COLO668 (cell line): ENCODE results near the gene FBXL15.
"Not testable (repeated sequence)": the region's sequence is repeated elsewhere in the genome, so short reads cannot be mapped to it uniquely, and the experiment has no call there.

Experiments used
- DNase-seq: peaks from one replicate; lab custom pipeline; 2025; ENCODE audit not compliant: unreplicated experiment; lab: John Stamatoyannopoulos, UW

FBXL15 gene

GRCh38 chr10:102452672-102453340, 32.2 kb downstream of the FBXL15 start:
- DNase-seq, result peak; percentile 51

GRCh38 chr10:102453502-102453901, 32.9 kb downstream of the FBXL15 start:
- no peak for DNase-seq

- DNase-seq, result not testable (repeated sequence)
Measured at GRCh38 chr10:102454662-102455487, 34.2 kb downstream of the FBXL15 start.

GRCh38 chr10:102455893-102456471, 35.3 kb downstream of the FBXL15 start:
- no peak for DNase-seq

- DNase-seq, result no peak
Measured at GRCh38 chr10:102457591-102458150, 37.0 kb downstream of the FBXL15 start.

- DNase-seq, result no peak
Measured at GRCh38 chr10:102458656-102459055, 38.0 kb downstream of the FBXL15 start.

- DNase-seq, result no peak
Measured at GRCh38 chr10:102460836-102461186, 40.2 kb downstream of the FBXL15 start.

GRCh38 chr10:102461187-102462054, 40.8 kb downstream of the FBXL15 start:
- DNase-seq, result peak; percentile 96

GRCh38 chr10:102462512-102463054, 41.9 kb downstream of the FBXL15 start:
- peak; percentile 17 for DNase-seq

- no peak for DNase-seq
Measured at GRCh38 chr10:102463983-102464382, 43.3 kb downstream of the FBXL15 start.

GRCh38 chr10:102465466-102465865, 44.8 kb downstream of the FBXL15 start:
- DNase-seq, result no peak

- no peak for DNase-seq
Measured at GRCh38 chr10:102467318-102467717, 46.7 kb downstream of the FBXL15 start.

- DNase-seq, result no peak
Measured at GRCh38 chr10:102467971-102468438, 47.4 kb downstream of the FBXL15 start.

GRCh38 chr10:102468683-102469082, 48.0 kb downstream of the FBXL15 start:
- no peak for DNase-seq

- DNase-seq, result no peak
Measured at GRCh38 chr10:102470579-102471546, 50.2 kb downstream of the FBXL15 start.
